HPDE6-E6E7 (cell line): Measurements from ENCODE around the gene TAF1D.
"Not testable (repeated sequence)": the region's sequence is repeated elsewhere in the genome, so short reads cannot be mapped to it uniquely, and the experiment has no call there.

Experiments used
- DNase-seq: peaks from one replicate; pipeline ENCODE4 v3.0.0; 2011; ENCODE audit warnings: missing footprints; ENCODE audit errors: extremely low spot score

Gene TAF1D, protein sequence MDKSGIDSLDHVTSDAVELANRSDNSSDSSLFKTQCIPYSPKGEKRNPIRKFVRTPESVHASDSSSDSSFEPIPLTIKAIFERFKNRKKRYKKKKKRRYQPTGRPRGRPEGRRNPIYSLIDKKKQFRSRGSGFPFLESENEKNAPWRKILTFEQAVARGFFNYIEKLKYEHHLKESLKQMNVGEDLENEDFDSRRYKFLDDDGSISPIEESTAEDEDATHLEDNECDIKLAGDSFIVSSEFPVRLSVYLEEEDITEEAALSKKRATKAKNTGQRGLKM

DNA sequence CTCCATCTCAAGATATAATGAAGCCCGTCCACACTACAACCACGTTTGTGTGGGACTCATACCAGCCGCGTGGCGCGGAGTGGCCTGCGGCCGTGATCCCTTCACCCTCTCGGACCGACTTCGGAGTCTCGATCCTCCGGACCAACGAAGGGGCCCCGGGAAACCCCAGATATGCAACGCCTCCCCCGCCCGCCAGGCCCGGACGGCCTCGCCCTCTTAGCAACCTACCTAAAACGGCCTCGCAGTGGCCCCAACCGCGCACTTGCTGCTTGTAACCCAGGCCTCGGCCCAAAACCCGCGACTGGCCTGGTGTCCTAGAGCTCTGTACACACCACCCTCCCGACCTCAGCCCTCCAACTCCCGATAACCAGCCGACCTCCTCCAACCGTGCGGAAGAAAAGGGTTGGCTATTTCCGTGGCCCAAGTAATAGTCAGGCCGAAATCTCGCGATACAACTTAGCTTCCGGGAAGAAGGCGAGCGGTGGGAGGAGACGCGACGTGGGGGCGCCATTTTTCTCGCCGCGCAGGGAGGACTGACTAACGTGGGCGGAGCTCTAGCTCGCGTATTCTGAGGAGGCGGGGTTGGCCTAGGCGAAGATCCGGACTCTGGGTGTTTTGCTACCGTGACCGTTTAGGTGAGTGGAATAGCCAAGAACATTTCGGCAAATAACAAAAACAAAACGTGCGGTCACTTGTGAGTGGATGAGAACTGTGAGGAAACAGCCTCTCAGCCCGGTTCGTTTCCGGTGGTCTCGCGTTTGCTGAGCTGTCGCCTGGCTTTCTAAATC is at the start of gene TAF1D, which contains the start of gene C11orf54:
Gene TAF1D (minus strand): TSS at position 402 of the 788 bp plus-strand sequence. CDS start 2,191 bp downstream, outside the sequence.
Gene C11orf54 (plus strand): TSS at position 579 of the 788 bp plus-strand sequence. CDS start 5,722 bp downstream, outside the sequence.
- peak; percentile 82 for DNase-seq

DNA sequence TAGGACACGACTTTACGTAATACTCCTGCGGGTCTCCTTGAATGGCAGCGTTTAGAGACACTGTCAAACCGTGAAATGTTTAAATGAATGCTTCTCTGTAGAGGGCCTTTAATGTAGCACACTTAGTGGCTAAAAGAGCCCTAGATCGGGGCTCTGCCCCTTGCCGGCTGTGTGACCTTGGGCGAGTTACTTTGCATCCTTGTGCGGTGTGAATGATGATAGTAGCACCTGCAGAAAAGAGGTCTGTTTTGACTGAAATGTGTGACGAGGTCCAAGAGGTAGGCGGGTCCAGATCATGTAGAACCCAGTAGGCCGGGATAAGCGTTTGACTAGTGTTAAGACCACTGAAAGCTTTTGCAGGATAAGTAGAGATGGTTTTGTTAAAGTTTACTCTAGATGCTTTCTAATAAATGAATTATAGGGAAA is 43.7 kb upstream of the TAF1D start:
- DNase-seq = no peak

DNA sequence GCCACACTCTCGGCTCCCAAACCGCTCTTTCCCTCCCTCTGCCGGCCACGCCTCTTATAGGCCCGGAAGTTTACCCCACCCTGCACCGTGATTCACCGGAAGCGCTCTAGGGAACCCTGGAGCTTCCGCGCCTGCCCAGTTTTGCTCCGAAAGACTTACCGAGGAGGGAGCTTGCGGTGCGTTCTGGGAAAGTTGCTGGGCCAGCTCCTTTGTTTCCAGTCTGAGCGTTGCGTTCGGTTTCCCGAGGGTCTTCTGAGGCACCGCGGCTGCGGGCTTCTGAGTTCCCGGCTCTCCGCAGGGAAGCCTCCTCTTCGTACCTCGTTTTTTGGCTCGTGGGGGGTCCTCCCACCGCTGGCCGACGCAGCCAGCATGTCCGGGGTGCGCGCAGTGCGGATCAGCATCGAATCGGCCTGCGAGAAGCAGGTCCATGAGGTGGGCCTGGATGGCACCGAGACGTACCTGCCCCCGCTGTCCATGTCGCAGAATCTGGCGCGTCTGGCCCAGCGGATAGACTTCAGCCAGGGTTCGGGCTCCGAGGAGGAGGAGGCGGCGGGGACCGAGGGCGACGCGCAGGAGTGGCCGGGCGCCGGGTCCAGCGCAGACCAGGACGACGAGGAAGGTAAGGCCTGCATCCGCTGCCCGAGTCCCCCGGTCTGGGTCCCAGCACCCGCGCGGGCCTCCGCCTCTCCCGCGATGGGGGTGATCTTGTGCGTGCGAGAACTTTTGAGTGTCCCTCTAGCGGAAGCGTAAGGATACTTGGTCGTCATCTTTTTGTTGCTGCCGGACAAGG is 43.0 kb upstream of the TAF1D start, which contains the start of gene MED17:
Gene MED17 (plus strand): TSS at position 138 of the 790 bp plus-strand sequence. CDS start 232 bp downstream, at position 370.
- peak; percentile 96 for DNase-seq

DNA sequence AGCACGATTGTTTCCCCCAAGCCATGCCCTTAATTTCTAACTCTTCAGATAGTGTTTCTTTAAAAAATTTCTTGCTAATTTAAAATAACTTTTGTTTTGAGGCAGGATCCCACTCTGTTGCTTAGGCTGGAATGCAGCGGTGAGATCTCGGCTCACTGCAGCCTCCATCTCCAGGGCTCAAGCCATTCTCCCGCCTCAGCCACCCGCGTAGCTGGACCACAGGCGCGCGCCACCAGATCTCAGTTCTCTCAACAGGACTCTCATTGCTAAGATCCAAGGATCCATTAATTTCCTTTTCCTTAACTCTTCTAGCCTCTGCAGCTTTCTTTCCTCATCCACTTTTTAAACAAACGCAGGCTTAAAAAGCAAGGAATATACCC is 42.5 kb upstream of the TAF1D start:
- no peak for DNase-seq

DNA sequence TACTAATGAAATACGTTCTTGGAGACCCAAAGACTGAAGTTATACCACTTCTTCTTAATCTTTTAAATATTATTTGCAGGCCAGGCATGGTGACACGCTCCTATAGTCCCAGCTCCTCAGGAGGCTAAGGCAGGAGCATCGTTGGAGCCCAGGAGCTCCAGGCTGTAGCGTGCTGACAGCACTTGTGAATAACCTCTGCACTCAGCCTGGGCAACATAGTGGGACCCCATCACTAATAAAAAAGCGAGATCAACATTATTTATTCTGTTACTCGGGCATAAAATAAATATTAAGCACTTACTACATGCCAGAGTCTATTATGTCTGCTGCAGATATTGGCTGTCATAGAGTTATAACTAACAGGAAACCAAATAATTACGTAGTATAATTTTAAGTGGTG is 42.1 kb upstream of the TAF1D start:
- DNase-seq = no peak

DNA sequence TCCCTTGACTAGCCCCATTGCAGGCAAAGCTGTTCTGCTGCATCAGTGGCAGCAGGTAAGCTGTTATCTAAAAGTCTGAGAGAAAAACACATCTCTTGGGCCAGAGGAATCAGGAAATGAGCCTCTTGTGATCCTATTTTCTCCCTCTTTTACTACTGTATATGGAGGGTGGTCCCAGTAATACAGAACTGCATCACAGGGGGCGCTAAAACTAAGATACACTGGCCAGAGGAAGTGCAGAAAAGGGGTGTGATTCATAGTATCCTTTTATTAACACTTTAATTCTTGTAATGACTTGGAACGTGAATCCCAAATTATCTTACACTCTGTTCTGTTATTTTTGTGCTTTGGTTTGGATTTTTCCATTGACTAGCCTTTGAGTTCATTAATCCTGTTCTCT is 34.0 kb upstream of the TAF1D start:
- no peak for DNase-seq

DNA sequence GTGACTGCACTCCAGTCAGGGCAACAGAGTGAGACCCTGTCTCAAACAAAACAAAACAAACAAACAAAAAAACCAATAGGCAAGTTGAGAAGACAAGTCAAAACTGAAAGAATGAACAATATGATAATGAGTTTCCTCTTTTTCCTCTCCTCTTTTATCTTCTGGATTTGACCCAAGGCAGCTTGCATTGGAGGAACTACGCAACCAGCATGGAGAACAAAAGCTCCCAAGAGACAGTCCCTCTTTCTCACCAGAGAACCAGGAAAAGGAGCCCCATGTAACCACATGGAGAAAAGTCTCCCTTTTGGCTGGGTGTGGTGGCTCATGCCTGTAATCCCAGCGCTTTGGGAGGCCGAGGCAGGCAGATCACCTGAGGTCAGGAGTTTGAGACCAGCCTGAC is 33.3 kb upstream of the TAF1D start:
- not testable (repeated sequence) for DNase-seq

DNA sequence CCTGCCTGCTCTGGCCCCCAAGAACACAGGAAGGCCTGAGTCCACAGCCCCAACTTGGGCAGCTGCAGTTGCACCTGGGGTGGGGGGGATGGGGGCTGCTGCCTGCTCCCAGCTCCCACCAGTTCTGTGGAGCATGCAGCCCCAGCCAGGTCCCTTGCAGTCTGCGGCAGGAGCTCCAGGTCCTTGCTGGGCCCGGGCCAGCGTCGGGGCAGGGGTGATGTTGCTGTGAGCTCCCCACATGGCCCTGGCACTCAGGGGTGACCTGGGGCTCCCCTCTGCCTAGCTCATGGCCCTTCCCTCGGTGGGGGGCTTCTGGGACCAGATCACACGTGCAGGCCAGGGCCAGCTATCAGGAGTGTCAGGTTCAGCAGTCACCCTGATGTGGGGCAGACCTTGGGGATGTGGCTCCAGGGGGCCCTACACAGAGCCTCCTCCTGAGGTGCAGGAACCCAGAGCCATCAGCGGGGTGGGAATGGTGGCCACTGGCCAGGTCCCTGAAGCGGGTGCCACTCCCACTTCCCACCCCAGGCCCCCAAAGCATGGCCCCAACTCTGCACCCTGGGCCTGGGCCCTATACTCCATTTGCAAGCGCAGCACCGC is 32.4 kb upstream of the TAF1D start:
- no peak for DNase-seq

DNA sequence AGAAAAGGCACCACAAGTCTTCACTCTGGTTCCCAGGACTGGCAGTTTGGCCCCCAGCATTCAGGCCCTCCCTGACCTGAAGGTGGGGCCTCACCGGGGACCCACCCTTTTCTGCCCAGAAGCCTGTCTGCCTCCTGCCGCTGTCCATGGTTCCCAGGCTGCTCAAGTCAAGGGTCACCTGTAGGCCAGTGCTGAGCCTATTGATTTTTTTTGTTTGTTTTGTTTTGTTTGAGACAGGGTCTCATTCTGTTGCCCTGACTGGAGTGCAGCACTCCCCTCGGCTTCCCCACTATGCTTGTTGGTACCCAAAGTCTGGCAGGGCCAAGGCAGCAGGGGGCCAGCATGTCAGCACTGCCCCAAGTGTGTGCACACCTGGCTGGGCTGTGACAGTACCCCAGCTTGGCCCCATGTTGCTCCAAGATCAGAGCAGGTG is 31.8 kb upstream of the TAF1D start:
- DNase-seq = no peak

DNA sequence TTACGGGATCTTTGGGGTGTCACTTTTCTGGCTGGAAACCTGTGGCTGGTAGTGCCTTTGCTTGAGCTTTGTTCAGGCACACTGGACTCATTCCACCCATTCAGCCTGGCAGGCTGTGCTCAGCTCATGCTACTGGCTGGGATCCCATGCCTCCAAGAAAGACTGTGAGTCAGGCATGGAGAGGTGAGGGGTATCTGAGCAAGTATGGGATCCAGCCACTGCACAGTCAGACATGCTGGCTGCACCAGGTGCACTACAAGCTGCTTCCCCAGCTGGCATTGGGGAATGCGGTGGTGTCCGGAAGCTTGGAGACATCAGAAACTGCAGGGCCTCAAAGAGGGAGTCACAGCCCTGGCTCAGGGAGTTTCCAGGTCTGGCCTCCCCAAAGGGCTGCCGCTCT is 30.8 kb upstream of the TAF1D start:
- no peak for DNase-seq

DNA sequence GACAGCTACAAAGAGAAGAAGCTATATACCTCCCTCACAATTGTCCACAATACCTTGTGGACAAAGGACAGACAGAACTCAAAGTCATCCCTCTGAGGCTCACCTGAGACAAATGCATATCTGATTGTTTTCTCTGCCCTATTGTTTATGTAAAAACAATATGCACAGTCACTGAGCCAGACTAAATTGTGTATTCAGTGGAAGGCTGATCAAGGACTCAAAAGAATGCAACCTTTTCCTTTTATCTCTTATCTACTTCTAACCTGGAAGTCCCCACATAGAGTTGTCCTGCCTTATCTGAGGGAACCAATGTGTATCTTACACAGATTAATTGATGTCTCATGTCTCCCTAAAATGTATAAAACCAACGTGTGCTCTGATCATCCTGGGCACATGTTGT is 28.9 kb upstream of the TAF1D start:
- no peak for DNase-seq

DNA sequence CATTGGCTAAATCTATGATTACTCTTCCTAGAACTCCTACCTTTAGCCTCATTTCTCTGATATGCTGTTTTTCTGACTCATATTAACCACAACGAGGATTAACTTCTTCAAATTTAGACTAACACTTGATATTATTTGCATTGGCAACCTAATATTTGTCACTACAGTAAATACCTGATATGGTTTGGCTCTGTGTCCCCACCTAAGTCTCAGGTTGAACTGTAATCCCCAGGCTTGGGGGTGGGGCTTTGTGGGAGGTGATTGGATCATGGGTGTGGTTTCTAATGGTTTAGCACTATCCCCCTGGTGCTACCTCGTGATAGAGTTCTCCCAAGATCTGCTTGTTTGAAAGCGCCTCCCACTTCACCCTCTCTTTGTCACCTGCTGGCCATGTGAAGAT is 25.7 kb upstream of the TAF1D start:
- DNase-seq = no peak

DNA sequence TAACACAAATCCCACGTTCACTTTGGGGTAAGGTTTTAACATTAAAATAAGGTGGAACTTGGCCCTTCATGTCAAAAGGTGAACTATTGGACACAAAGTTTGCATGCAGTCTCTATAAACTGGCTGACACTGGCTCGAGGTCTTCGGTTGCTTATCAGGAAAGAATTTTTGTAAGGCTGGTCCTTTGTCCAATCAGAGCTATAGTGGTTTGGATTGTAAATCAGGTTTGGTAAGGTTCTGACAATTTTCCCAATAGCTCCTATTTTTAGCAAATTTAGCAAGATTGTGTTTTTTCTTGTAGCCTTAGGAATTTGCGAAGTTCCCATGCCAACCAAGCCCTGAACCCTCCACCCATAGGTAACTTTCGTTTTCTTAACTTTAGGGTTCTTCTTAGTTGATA is 25.2 kb upstream of the TAF1D start:
- DNase-seq = no peak

DNA sequence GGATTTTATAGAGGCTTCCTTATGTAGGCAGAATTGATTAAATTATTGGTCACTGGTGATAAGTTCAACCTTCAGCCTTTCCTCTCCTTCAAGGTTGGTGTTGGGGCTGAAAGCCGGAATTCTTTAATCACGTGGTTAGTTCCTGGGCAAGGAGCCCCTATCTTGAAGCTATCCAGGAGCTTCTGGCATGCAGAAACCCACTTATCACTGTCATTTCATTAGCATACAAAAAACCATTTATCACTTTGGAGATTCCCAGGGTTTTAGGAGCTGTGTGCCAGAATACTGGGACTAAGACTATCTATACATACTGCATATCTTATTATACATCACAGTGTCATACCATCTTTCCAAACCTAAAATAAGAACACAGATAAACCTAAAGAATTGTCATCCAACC is 24.3 kb upstream of the TAF1D start:
- DNase-seq = no peak

DNA sequence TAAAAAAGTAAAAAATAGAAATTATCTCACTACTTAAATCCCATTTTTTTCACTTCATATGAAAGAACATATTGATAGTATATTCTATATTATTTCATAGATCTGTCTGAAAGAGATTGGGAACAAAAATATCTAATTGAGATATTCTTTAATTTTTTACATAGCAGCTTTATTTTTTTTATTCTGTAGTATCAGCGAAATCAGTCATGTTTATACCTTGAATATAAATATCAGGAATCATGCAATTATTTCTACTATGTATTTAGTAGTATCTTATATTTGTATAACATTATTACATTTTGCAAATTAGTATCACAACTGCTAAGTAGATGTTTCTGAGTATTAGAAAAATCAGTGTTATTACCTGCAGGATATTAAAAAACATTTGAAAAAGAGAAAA is 20.6 kb upstream of the TAF1D start:
- no peak for DNase-seq

DNA sequence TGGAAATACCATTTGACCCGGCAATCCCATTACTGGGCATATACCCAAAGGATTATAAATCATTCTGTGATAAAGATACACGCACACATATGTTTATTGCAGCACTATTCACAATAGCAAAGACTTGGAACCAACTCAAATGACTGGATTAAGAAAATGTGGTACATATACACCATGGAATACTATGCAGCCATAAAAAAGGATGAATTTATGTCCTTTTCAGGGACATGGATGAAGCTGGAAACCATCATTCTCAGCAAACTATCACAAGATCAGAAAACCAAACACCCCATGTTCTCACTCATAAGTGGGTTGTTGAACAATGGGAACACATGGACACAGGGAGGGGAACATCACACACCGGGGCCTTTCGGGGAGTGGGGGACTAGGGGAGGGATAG is 17.8 kb upstream of the TAF1D start:
- DNase-seq = not testable (repeated sequence)

DNA sequence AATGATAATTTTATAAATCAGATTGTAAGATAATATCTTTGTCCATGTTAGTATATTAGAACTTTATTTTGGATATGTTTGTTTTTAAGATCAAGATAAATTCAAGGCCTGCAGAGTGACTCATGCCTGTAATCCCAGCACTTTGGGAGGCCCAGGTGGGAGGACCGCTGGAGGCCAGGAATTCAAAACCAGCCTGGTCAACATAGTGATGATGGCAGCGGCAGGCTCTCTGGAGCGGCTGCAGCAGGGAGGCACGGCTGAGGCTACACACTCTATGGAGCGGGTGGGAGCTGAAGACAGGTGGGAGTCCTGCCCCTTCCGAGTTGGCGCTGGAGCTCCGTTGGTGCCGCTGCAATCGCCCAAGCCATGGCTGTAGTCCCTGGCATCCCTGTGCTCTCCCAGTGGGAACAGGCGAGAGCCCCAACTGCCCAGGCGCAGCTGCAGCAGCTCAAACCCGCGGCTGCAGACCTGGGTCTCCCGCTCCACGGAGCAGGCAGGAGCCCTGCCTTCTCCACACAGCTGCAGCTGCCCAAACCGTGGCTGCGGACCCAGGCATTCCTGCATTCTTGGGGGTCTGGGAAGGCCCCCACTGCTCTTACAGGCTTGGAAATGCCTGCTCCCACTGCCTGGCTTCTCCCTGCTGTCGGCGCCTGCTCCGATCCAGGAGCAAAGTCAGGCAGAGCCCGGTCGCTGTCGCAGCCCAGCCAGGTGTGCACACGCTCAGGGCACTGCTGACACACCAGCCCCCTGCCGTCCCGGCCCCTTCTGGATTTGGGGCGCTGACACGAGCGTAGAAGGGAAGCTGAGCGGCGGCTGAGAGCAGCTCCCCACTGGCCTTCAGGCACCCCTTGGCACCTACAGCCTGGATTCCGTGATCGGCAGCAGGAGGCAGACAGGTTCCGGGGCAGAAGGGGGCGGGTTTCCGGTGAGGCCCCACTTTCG is 16.9 kb upstream of the TAF1D start:
- DNase-seq = no peak

DNA sequence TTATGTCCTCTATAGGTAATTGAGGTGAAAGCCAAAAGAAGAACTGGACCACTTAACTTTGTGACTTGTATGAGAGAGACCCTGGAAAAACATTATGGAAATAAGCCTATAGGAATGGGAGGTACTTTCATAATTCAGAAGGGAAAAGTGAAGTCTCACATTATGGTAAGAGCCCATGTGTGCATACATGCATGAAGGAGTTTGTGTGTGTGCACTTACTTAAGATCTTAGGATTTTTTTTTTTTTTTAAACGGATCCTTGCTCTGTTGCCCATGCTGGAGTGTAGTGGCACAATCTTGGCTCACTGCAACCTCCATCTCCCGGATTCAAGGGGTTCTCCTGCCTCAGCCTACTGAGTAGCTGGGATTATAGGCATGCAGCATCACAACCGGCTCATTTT is 16.0 kb upstream of the TAF1D start:
- no peak for DNase-seq

DNA sequence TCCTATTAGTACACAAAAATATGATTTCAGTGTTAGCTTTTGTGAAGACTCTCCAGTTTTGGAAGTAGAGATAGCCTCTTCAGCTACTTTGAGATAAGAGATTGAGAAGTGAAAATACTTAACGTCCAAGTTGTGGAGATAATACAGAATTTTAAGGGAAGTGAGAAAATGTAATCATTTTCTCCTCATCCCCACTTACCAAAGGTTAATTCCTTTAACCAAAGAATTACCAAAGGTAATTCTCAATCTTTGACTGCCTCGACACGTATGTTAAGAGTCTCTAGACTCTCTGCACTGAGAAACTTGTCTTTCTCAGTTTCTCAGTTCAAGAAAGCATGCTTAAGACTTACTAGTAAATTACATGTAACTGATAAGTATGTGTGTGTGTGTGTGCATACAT is 15.5 kb upstream of the TAF1D start:
- no peak for DNase-seq

DNA sequence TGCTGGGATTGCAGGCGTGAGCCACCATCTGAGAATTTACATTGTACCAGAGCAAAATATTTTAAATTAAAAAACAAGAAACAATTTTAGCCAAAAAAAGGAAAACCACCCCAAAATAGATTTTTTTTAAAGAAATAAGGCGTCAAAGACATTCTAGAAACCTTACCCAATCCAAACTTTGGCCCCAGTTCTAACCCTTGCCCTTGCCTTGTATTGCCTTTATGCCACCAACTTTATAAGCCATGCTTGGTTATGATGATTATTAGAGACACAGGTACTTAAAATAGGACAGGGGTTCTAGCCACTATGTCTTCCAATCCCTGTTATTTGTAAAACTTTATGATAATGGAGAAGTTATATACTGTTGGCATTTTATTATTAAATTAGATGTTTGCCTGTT is 11.9 kb upstream of the TAF1D start:
- DNase-seq = no peak

DNA sequence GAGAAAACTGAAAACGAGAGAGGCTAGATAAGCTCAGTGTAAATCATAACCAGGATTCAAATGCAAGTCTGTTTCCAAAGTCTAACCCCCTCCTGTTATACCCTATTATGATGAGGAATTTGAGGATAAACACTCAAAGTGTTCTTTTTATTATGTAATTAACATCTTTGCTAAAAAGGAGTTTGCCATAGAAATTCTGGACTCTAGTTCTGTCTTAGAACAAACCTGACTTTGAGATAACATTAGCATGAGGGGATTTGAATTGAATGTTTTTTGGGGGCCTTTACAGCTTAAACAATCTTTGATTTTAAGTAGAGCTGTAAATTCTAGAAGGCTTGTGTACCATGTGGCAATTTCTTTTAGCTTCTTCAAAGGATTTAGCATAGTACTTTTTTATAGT is 9.7 kb upstream of the TAF1D start:
- no peak for DNase-seq
